HepG2 (cell line): ENCODE results near the gene FAM120B. TPM values are rescaled to one million over a fixed set of nuclear protein-coding genes. Genes with fewer than 3 reads are reported as not detected.

Experiments
- ATAC-seq: fragments of 200-7000 bp; cut with Tn5 transposase; 3 replicates; pipeline ENCODE4 v1.9.1; 2020; ENCODE audit warnings: mild to moderate bottlenecking, moderate library complexity
- BruUV-seq: library from RNA; stranded (reverse); fragments of 400-500 nt; replicated peaks from 2 replicates; lab custom pipeline; 2021; lab: Mats Ljungman, UMichigan
- CTCF ChIA-PET: fragments of 300-600 bp; formaldehyde crosslinking; extraction: SDS; loops from one replicate; lab custom pipeline; 2021; ENCODE audit warnings: low total read pairs, inconsistent platforms, low intra/inter-chr PET ratio; lab: Yijun Ruan, JAX
- POLR2A ChIA-PET: fragments of 350-600 bp; sonication (Branson Sonifier 250); formaldehyde crosslinking; loops from one replicate; lab custom pipeline; 2020; ENCODE audit warnings: antibody characterized with exemption, inconsistent platforms; lab: Yijun Ruan, JAX
- DNase-seq: peaks from one replicate; pipeline ENCODE4 v3.0.0-alpha.2; 2015; ENCODE audit warnings: low spot score
- FAIRE-seq: peaks from 3 replicates; lab custom pipeline; 2011; peaks lifted over from hg19 to GRCh38; lab: Jason Lieb, UNC
- H2AFZ ChIP-seq: one replicate; pipeline ENCODE4 v1.6.1; 2011; ENCODE audit warnings: low read length, inconsistent platforms
- H3K27ac ChIP-seq: fragments of 300-600 bp; 3 replicates; pipeline ENCODE4 v1.8.0; 2011; ENCODE audit warnings: mixed run types, mild to moderate bottlenecking, mixed read lengths, low read length, inconsistent platforms; ENCODE audit not compliant: insufficient read depth; ENCODE audit errors: extremely low read length
- H3K27me3 ChIP-seq, 2 experiments: fragments of 200-600 bp in 1 of 2; 2 replicates in 1 of 2; 3 replicates in 1 of 2; pipeline versions ENCODE4 v1.6.0 to v1.8.0; 2011; ENCODE audit warnings: low read length in 2 of 2, mild to moderate bottlenecking in 2 of 2, moderate library complexity in 2 of 2, inconsistent platforms in 1 of 2; ENCODE audit not compliant: insufficient read depth in 2 of 2, control insufficient read depth in 1 of 2
- H3K36me3 ChIP-seq, 2 experiments: fragments of 200-600 bp in 1 of 2; replicated peaks in 1 of 2; 2 replicates in 1 of 2; 3 replicates in 1 of 2; pipeline versions ENCODE4 v1.5.1 to v1.8.0; 2011; ENCODE audit warnings: low read length in 2 of 2, inconsistent platforms in 1 of 2; ENCODE audit not compliant: insufficient read depth in 2 of 2, control insufficient read depth in 1 of 2
- H3K4me1 ChIP-seq: 2 replicates; pipeline ENCODE4 v1.5.1; 2012; ENCODE audit warnings: low read length, inconsistent platforms; ENCODE audit not compliant: insufficient read depth
- H3K4me2 ChIP-seq: 2 replicates; pipeline ENCODE4 v1.6.0; 2011; ENCODE audit warnings: low read depth, low read length, inconsistent platforms
- H3K4me3 ChIP-seq, 3 experiments: fragments of 200-600 bp in 1 of 3; sonication (generic), shearing (Covaris generic) in 1 of 3; replicated peaks in 1 of 3; 2 replicates each; pipeline ENCODE4 v1.5.1; 2011 to 2016; ENCODE audit warnings: low read length in 3 of 3, inconsistent platforms in 2 of 3, low read depth in 2 of 3, mild to moderate bottlenecking in 2 of 3, control low read depth in 1 of 3, mixed read lengths in 1 of 3; ENCODE audit not compliant: insufficient read depth in 1 of 3
- H3K79me2 ChIP-seq: one replicate; pipeline ENCODE4 v1.6.1; 2011; ENCODE audit warnings: low read length, inconsistent platforms; ENCODE audit not compliant: insufficient read depth
- H3K9ac ChIP-seq: 2 replicates; pipeline ENCODE4 v1.6.0; 2011; ENCODE audit warnings: mild to moderate bottlenecking, low read depth, low read length, inconsistent platforms; ENCODE audit not compliant: insufficient read depth
- H3K9me3 ChIP-seq: 2 replicates; pipeline ENCODE4 v1.5.1; 2012; ENCODE audit warnings: mild to moderate bottlenecking, low read length
- H4K20me1 ChIP-seq: 2 replicates; pipeline ENCODE4 v1.6.0; 2011; ENCODE audit warnings: inconsistent platforms, mild to moderate bottlenecking, low read length, moderate library complexity; ENCODE audit not compliant: insufficient read depth
- ARID2 ChIP-seq: sonication (generic); formaldehyde crosslinking; IDR thresholded peaks from 2 replicates; pipeline ENCODE4 v1.8.1; 2022; ENCODE audit warnings: mild to moderate bottlenecking, missing genetic modification reagents, borderline replicate concordance
- FOXA3 ChIP-seq: IDR thresholded peaks from 2 replicates; pipeline ENCODE4 v1.6.1; 2016; ENCODE audit warnings: missing genetic modification reagents, missing compliant biosample characterization
- FOXJ3 ChIP-seq: sonication (generic); formaldehyde crosslinking; IDR thresholded peaks from 2 replicates; pipeline ENCODE4 v1.4.0; 2020; ENCODE audit warnings: missing genetic modification reagents, mild to moderate bottlenecking, borderline replicate concordance
- HNRNPLL ChIP-seq: fragments of 200-400 bp; formaldehyde crosslinking; IDR thresholded peaks from 2 replicates; pipeline ENCODE4 v1.6.1; 2017; ENCODE audit warnings: mild to moderate bottlenecking, low read depth, low read length; ENCODE audit not compliant: poor library complexity, severe bottlenecking
- KDM6A ChIP-seq: IDR thresholded peaks from 2 replicates; pipeline ENCODE4 v1.6.1; 2016; ENCODE audit warnings: low read depth
- POLR2A ChIP-seq, 2 experiments: IDR thresholded peaks; 2 replicates each; pipeline ENCODE4 v1.6.1; 2011; ENCODE audit warnings: low read depth in 2 of 2, low read length in 2 of 2, mild to moderate bottlenecking in 1 of 2, moderate library complexity in 1 of 2; ENCODE audit not compliant: insufficient read depth in 1 of 2
- RBFOX2 ChIP-seq: fragments of 200-400 bp; formaldehyde crosslinking; IDR thresholded peaks from 2 replicates; pipeline ENCODE4 v1.6.1; 2017; ENCODE audit warnings: low read depth, mild to moderate bottlenecking, low read length
- THAP9 ChIP-seq: sonication (generic); formaldehyde crosslinking; IDR thresholded peaks from 2 replicates; pipeline ENCODE4; 2020; ENCODE audit warnings: missing genetic modification reagents, mild to moderate bottlenecking, borderline replicate concordance
- ZBTB25 ChIP-seq: IDR thresholded peaks from 2 replicates; pipeline ENCODE4 v1.6.1; 2018; ENCODE audit warnings: missing genetic modification reagents
- ZFX ChIP-seq: sonication (generic); formaldehyde crosslinking; IDR thresholded peaks from 2 replicates; pipeline ENCODE4 v1.4.0; 2020; ENCODE audit warnings: mild to moderate bottlenecking, low read depth, missing genetic modification reagents, moderate library complexity
- ZNF282 ChIP-seq: fragments of 450-650 bp; IDR thresholded peaks from 2 replicates; pipeline ENCODE4 v1.6.1; 2018; ENCODE audit not compliant: partially characterized antibody
- ZNF709 ChIP-seq: sonication (generic); formaldehyde crosslinking; IDR thresholded peaks from 2 replicates; pipeline ENCODE4 v1.5.0; 2020; ENCODE audit warnings: mild to moderate bottlenecking, missing genetic modification reagents
- WGBS: methylation state at CpG from one replicate; pipeline ENCODE4 v1.1.6; 2017; ENCODE audit warnings: low lambda C conversion rate; 5-methylcytosine and 5-hydroxymethylcytosine counted together
- in situ Hi-C: cut with HindIII; loops from 2 replicates; pipeline ENCODE4 v1.10.0; 2017; ENCODE audit warnings: low pct_unique_long_range_greater_than_20kb; ENCODE audit not compliant: extremely low pct_ligation_motif_present
- intact Hi-C: fragments of 100-400 bp; cut with micrococcal nuclease; formaldehyde crosslinking; loops from one replicate; pipeline ENCODE4 v1.10.0; 2022; ENCODE audit not compliant: unreplicated experiment
- polyA plus RNA-seq, 8 experiments: library from polyadenylated mRNA; depleted of rRNA in 3 of 8; stranded (reverse) in 7 of 8; unstranded in 1 of 8; fragments of >200 nt; fragmentation: Illumina TruSeq in 4 of 8; extraction: Trizol in 4 of 8; gene quantifications; 2 replicates each; pipeline versions ENCODE4 v1.2.1 to v1.2.3, GENCODE V29; 2011 to 2016; ENCODE audit warnings: low read depth in 4 of 8, missing spikeins in 1 of 8, mixed read lengths in 1 of 8; ENCODE audit not compliant: insufficient read depth in 1 of 8
- total RNA-seq, 5 experiments: library from RNA; depleted of rRNA; stranded (reverse); fragments of >200 nt; fragmentation: Illumina TruSeq; extraction: Trizol; gene quantifications; 2 replicates each; pipeline ENCODE4 v1.2.3, GENCODE V29; 2016; ENCODE audit warnings: low read depth in 1 of 5

Gene FAM120B
- total and polyA plus RNA-seq, 2 of the 13 experiments (the other 11 are each of a cell fraction or from before 2014, with no cell fraction given): 9.2 to 10.7 TPM

DNA sequence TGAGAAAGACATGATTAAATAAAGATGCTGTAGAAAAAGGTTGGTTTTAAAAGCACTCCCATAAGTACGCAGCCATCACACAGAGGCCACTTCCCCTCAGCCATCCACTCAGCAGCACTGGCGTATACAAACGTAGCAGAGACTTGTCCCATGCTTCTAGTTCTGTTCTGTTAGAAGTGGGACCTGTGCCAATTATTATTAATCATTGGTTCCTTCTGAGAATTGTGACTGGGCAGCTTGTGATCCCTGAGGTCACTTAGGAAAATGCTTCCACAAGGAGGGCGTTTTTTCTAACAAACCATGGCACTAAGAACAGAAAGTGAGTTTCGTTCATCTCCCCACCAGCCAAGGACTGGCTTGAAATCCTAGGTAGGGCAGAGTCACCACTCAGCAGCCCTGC is 53.9 kb downstream of the FAM120B start:
- Histone ChIP-seq H4K20me1 (peaks cover 2% of the 10 kb centered on the region; the same call in 1 of the 2 replicates), H3K36me3 (peaks cover 20 to 56% of the 10 kb centered on the region in 2 experiments; a peak in 4 of 5 replicates)
- 99% methylated on average over 5 of the region's 5 CpGs for WGBS
- ATAC-seq: no peak
- TF ChIP-seq RBFOX2: no peak
- no peak for TF ChIP-seq ZBTB25 (CRISPR knock-in tag)
- TF ChIP-seq ZNF282: no peak
- TF ChIP-seq ZNF709 (CRISPR knock-in tag): no peak
- TF ChIP-seq FOXJ3: no peak
- TF ChIP-seq ARID2 (CRISPR knock-in tag): no peak
- no peak for TF ChIP-seq KDM6A
- no peak for TF ChIP-seq FOXA3 (CRISPR knock-in tag)
- TF ChIP-seq HNRNPLL: no peak
- no peak for TF ChIP-seq POLR2A (IDR thresholded peaks at IDR 0.05; ENCODE audit: insufficient read depth in 1 of 2, low read depth in 2 of 2, low read length in 2 of 2)
- no peak for TF ChIP-seq THAP9 (CRISPR knock-in tag)
- no peak for TF ChIP-seq ZFX (CRISPR knock-in tag)
- TF ChIP-seq, all 625 proteins: peak for 0
- no TSS peak for BruUV-seq
- Histone ChIP-seq H3K9ac (no peak overlapping the region), H3K4me3 (no peak overlapping the region), H3K27ac (no peak overlapping the region), H2AFZ (no peak overlapping the region), H3K4me2 (no peak overlapping the region), H3K4me1 (peaks cover 12% of the 10 kb centered on the region), H3K79me2 (no peaks in the 10 kb centered on the region), H3K27me3 (no peaks in the 10 kb centered on the region), H3K9me3 (no peaks in the 10 kb centered on the region)
- POLR2A ChIA-PET: no interaction called here
- intact Hi-C loops: no loop called here
- no peak for DNase-seq
- no peak for FAIRE-seq
- CTCF ChIA-PET: no interaction called here
- in situ Hi-C loops: no loop called here
